Upper lobe of left lung (tissue), 4 donors: ENCODE data around the gene THBD.

Experiments used
- EP300 ChIP-seq, 4 donors: sonication (generic); formaldehyde crosslinking; IDR thresholded peaks; one replicate each; pipeline ENCODE4 v1.5.1; 2017; ENCODE audit warnings: antibody characterized with exemption in 4 of 4, control low read depth in 2 of 4
- POLR2A ChIP-seq, 4 donors: fragments of 450-650 bp; IDR thresholded peaks; one replicate each; pipeline ENCODE4 v1.5.1; 2016 to 2017; ENCODE audit warnings: antibody characterized with exemption in 4 of 4, mild to moderate bottlenecking in 2 of 4
- POLR2AphosphoS5 ChIP-seq, 2 donors: sonication (generic); formaldehyde crosslinking; IDR thresholded peaks; one replicate each; pipeline ENCODE4 v1.5.1; 2017; ENCODE audit warnings: antibody characterized with exemption in 2 of 2
- TF ChIP-seq, protein P1 (sequence below), 6 experiments: fragments of 450-650 bp in 4 of 6; fragments of 200-600 bp in 2 of 6; sonication (generic) in 2 of 6; IDR thresholded peaks; one replicate each; pipeline ENCODE4 v1.5.1; 2016 to 2019; ENCODE audit warnings: antibody characterized with exemption in 6 of 6

DNA sequence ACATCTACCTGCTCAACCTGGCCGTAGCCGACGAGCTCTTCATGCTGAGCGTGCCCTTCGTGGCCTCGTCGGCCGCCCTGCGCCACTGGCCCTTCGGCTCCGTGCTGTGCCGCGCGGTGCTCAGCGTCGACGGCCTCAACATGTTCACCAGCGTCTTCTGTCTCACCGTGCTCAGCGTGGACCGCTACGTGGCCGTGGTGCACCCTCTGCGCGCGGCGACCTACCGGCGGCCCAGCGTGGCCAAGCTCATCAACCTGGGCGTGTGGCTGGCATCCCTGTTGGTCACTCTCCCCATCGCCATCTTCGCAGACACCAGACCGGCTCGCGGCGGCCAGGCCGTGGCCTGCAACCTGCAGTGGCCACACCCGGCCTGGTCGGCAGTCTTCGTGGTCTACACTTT, 13.7 kb downstream of the THBD start:
- TF ChIP-seq, protein P1, sequence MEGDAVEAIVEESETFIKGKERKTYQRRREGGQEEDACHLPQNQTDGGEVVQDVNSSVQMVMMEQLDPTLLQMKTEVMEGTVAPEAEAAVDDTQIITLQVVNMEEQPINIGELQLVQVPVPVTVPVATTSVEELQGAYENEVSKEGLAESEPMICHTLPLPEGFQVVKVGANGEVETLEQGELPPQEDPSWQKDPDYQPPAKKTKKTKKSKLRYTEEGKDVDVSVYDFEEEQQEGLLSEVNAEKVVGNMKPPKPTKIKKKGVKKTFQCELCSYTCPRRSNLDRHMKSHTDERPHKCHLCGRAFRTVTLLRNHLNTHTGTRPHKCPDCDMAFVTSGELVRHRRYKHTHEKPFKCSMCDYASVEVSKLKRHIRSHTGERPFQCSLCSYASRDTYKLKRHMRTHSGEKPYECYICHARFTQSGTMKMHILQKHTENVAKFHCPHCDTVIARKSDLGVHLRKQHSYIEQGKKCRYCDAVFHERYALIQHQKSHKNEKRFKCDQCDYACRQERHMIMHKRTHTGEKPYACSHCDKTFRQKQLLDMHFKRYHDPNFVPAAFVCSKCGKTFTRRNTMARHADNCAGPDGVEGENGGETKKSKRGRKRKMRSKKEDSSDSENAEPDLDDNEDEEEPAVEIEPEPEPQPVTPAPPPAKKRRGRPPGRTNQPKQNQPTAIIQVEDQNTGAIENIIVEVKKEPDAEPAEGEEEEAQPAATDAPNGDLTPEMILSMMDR (IDR thresholded peaks at IDR 0.05): no peak
- TF ChIP-seq EP300 (IDR thresholded peaks at IDR 0.05): no peak
- no peak for TF ChIP-seq POLR2A (IDR thresholded peaks at IDR 0.05)
- no peak for TF ChIP-seq POLR2AphosphoS5 (IDR thresholded peaks at IDR 0.05)
